ENCODE measurements around the gene KYNU. TPM values are rescaled to one million over a fixed set of nuclear protein-coding genes. Genes with fewer than 3 reads are reported as not detected.
A peak's percentile ranks its signal among the peaks of the same experiment; 100 is the strongest.

The KYNU gene
- total RNA-seq, 1 experiment from 2014 or later = 78.7 TPM

DNA sequence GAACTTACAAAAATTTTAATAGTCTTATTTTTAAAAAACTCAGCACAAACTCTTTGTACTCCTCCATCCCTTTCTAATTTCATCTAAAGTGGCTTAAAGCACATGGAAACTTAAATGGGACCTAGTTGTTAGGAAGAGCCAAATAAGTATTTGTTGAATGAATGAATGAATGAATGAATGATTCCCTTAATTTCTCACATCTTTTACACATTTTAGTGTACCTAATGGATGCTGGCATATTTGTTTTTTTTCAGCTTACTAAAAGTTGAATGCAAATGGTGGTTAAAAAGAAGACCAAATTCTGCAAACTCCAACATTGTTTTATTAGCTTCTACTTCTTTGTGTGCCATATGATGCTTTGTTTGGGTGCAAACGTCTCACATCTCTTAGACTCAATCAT is 89.6 kb downstream of the KYNU start:
- Mint-ChIP-seq H3K36me3 (ENCODE audit: insufficient read depth, unreplicated experiment) (peaks cover 61% of the 10 kb centered on the region), H3K4me1 (ENCODE audit: low read depth, unreplicated experiment) (peaks cover 19% of the 10 kb centered on the region), H3K4me3 (ENCODE audit: low read depth, unreplicated experiment) (no peak overlapping the region), H3K9me3 (ENCODE audit: low read depth, unreplicated experiment) (peaks cover 3% of the 10 kb centered on the region), H3K27me3 (ENCODE audit: unreplicated experiment) (no peaks in the 10 kb centered on the region), H3K27ac (ENCODE audit: unreplicated experiment) (no peak overlapping the region)
- no TSS peak for BruUV-seq (replicated peaks)
- intact Hi-C loops (cut with micrococcal nuclease; ENCODE audit: unreplicated experiment) = no loop called here
- CTCF ChIA-PET = no interaction called here
- TF ChIP-seq, protein P1, sequence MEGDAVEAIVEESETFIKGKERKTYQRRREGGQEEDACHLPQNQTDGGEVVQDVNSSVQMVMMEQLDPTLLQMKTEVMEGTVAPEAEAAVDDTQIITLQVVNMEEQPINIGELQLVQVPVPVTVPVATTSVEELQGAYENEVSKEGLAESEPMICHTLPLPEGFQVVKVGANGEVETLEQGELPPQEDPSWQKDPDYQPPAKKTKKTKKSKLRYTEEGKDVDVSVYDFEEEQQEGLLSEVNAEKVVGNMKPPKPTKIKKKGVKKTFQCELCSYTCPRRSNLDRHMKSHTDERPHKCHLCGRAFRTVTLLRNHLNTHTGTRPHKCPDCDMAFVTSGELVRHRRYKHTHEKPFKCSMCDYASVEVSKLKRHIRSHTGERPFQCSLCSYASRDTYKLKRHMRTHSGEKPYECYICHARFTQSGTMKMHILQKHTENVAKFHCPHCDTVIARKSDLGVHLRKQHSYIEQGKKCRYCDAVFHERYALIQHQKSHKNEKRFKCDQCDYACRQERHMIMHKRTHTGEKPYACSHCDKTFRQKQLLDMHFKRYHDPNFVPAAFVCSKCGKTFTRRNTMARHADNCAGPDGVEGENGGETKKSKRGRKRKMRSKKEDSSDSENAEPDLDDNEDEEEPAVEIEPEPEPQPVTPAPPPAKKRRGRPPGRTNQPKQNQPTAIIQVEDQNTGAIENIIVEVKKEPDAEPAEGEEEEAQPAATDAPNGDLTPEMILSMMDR (IDR thresholded peaks at IDR 0.05; ENCODE audit: unreplicated experiment) = no peak
- DNase-seq = no peak

DNA sequence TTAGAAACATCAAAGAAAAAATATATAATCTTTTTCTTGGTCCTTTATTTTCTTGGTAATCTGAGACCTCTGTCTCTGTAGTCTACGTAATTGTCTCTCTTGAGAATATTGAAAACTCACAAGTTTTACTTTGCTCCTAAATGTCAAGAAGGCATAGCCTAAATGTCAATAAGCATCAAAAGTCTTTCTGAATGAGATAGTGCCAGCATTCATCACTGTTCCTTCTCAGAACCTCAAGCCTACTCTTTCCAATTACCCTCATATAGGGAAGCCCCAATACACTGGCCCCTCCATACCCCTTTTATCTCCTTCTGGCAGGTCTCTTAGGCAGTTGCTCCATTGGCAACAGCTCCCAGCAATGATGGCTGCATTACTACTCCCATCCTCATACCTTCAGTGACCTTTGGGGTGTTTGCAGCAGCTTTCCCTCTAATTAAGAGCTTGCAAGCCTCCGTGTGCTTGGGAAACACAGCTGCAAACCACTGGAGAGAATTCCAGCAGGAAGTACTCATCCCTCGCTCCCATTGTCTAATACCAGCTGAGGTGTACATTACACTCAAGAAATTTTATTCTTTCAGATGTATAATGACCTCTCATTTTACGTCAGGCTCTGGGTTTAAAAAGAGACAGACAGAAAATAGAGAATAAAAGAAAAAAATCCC is 95.8 kb downstream of the KYNU start:
- BruUV-seq (replicated peaks) = no TSS peak
- H3K27me3 Mint-ChIP-seq (ENCODE audit: unreplicated experiment) = no peaks in the 10 kb centered on the region
- H3K4me3 Mint-ChIP-seq (ENCODE audit: low read depth, unreplicated experiment) = no peak overlapping the region
- H3K9me3 Mint-ChIP-seq (ENCODE audit: low read depth, unreplicated experiment) = no peaks in the 10 kb centered on the region
- peaks cover 27% of the 10 kb centered on the region for H3K36me3 Mint-ChIP-seq (ENCODE audit: insufficient read depth, unreplicated experiment)
- H3K4me1 Mint-ChIP-seq (ENCODE audit: low read depth, unreplicated experiment) = peaks cover 50% of the 10 kb centered on the region
- CTCF ChIA-PET = no interaction called here
- TF ChIP-seq, protein P1 (IDR thresholded peaks at IDR 0.05; ENCODE audit: unreplicated experiment) = no peak
- peak overlapping the region; percentile 97 for H3K27ac Mint-ChIP-seq (ENCODE audit: unreplicated experiment)
- DNase-seq = no peak
- intact Hi-C loops (cut with micrococcal nuclease; ENCODE audit: unreplicated experiment) = no loop called here

DNA sequence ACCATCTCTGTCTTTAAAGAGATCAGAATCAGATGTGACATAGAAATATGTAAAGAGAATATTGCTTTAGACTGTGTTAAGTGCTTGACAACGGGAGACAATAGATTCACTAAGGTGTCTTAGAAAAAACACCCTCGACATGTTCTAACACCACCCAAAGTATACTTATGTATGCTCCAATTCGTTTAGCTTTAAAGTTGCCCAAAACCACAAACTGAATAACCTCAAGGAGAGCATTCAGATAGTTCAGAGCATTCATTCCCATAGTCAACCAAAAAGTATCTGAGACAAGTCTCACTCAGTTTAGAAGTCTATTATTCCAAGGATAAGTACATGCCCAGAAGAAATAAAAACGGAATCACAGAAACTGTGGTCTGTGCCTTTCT is 96.4 kb downstream of the KYNU start:
- TF ChIP-seq, protein P1 (IDR thresholded peaks at IDR 0.05; ENCODE audit: unreplicated experiment) = no peak
- Mint-ChIP-seq H3K27ac (ENCODE audit: unreplicated experiment) (peak overlapping the region; percentile 97), H3K9me3 (ENCODE audit: low read depth, unreplicated experiment) (no peaks in the 10 kb centered on the region), H3K27me3 (ENCODE audit: unreplicated experiment) (no peaks in the 10 kb centered on the region), H3K4me1 (ENCODE audit: low read depth, unreplicated experiment) (peaks cover 50% of the 10 kb centered on the region), H3K4me3 (ENCODE audit: low read depth, unreplicated experiment) (peak overlapping the region; percentile 40), H3K36me3 (ENCODE audit: insufficient read depth, unreplicated experiment) (peaks cover 27% of the 10 kb centered on the region)
- CTCF ChIA-PET = interaction anchor here (0.9 kb wide), 1 partner anchor 113 kb away, joined by 3 read pairs; no protein-coding TSS in a partner anchor
- BruUV-seq (replicated peaks) = no TSS peak
- DNase-seq = no peak
- intact Hi-C loops (cut with micrococcal nuclease; ENCODE audit: unreplicated experiment) = no loop called here

DNA sequence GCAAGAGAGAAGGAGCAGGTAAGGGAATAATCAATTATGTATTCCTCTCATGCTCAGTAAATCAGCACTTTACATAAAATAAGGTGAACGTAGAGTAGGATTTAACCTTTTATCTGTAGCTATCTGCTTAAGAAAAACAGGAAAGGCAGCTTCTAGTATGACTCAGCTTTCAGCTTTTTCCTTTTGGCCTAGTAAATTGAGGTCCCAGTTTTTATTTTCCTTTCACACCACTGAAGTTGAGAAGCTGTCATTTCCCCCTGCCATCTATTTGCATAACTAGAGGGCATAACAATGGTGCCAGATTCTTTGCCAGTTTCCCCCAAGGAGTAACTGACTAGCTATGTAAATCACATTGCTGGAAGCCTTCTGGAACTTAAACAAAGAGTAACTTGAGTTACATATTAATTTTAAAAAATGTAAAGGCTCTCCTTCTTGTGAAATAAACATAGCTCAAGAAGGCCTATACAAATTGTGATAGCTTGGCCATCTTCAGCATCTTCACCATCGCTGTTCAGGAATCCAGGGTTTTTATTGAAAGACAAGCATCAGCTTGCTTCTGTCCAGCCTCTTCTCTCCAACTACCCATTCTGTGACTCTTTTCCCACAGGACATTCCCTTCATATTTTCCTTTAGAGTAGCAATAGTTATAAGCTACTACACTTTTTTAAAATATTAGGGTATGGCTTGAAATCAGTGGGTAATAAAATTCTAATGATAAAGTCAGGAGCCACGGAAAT is 97.0 kb downstream of the KYNU start:
- Mint-ChIP-seq H3K4me3 (ENCODE audit: low read depth, unreplicated experiment) (peak overlapping the region; percentile 40), H3K36me3 (ENCODE audit: insufficient read depth, unreplicated experiment) (peaks cover 27% of the 10 kb centered on the region), H3K27me3 (ENCODE audit: unreplicated experiment) (no peaks in the 10 kb centered on the region), H3K9me3 (ENCODE audit: low read depth, unreplicated experiment) (no peaks in the 10 kb centered on the region), H3K4me1 (ENCODE audit: low read depth, unreplicated experiment) (peaks cover 50% of the 10 kb centered on the region), H3K27ac (ENCODE audit: unreplicated experiment) (peak overlapping the region; percentile 97)
- TF ChIP-seq, protein P1 (IDR thresholded peaks at IDR 0.05; ENCODE audit: unreplicated experiment) = no peak
- CTCF ChIA-PET = interaction anchor here (0.5 to 1.2 kb wide), 5 partner anchors 100 to 1859 kb away, joined by 3 to 7 read pairs (median 4); no protein-coding TSS in a partner anchor
- peak; percentile 54 for DNase-seq
- intact Hi-C loops (cut with micrococcal nuclease; ENCODE audit: unreplicated experiment) = no loop called here
- no TSS peak for BruUV-seq (replicated peaks)
